ENCODE results near the gene SYNGAP1. TPM values are rescaled to one million over a fixed set of nuclear protein-coding genes. Genes with fewer than 3 reads are reported as not detected.
A peak's percentile ranks its signal among the peaks of the same experiment; 100 is the strongest.

The SYNGAP1 gene
- total and polyA plus RNA-seq, 9 of the 15 experiments (the other 6 are each of a cell fraction or from before 2014, with no cell fraction given): 0.01 to 22.8 (median 3.2) TPM

DNA sequence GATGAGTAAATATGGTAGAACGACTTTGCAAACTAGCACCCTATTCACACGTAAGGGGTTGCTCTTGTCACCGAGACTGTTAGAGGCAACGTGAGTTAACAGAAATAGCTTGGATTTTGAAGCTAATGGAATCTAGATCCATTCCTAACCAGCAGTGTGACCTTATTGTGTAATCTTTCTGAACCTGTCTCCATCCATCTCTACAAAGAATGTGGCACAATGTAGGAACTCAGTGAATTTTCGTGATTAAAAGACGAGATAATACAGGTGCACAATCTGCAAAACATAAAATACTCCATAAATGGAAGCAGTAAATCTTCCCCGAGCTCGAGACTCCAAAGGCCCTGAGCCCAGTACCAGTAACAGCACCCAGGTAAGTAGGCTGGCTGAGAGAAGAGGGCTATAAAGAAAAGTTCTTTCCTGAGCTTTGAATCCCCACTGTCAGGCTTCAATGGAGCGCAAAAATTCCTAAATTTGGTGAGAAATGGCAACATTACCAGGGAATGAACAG is 29.0 kb upstream of the SYNGAP1 start (continued):
- TF ChIP-seq GATAD2B (IDR thresholded peaks at IDR 0.05; ENCODE audit: borderline replicate concordance) (0 out of 2 replicates have a peak, but pooled peaks have one; percentile 20), NFATC3 (IDR thresholded peaks at IDR 0.05) (peak; percentile 66; the same call in 1 of the 2 replicates), KDM2B (CRISPR knock-in tag; IDR thresholded peaks at IDR 0.05) (0 out of 2 replicates have a peak, but pooled peaks have one; percentile 16), SMAD4 (CRISPR knock-in tag; conservative IDR thresholded peaks at IDR 0.05) (peak; percentile 76; the same call in 1 of the 2 replicates), ZNF79 (CRISPR knock-in tag; IDR thresholded peaks at IDR 0.05; ENCODE audit: low read depth) (0 out of 2 replicates have a peak, but pooled peaks have one; percentile 5), BRD9 (IDR thresholded peaks at IDR 0.05; ENCODE audit: low read depth, partially characterized antibody) (peak; percentile 82), E2F3 (CRISPR knock-in tag; IDR thresholded peaks at IDR 0.05) (peak; percentile 27; the same call in 1 of the 2 replicates)
- TF ChIP-seq, protein P1, sequence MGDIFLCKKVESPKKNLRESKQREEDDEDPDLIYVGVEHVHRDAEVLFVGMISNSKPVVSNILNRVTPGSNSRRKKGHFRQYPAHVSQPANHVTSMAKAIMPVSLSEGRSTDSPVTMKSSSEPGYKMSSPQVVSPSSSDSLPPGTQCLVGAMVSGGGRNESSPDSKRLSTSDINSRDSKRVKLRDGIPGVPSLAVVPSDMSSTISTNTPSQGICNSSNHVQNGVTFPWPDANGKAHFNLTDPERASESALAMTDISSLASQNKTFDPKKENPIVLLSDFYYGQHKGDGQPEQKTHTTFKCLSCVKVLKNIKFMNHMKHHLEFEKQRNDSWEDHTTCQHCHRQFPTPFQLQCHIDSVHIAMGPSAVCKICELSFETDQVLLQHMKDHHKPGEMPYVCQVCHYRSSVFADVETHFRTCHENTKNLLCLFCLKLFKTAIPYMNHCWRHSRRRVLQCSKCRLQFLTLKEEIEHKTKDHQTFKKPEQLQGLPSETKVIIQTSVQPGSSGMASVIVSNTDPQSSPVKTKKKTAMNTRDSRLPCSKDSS (IDR thresholded peaks at IDR 0.05; ENCODE audit: low read depth, partially characterized antibody): no peak
- TF ChIP-seq, protein P2, sequence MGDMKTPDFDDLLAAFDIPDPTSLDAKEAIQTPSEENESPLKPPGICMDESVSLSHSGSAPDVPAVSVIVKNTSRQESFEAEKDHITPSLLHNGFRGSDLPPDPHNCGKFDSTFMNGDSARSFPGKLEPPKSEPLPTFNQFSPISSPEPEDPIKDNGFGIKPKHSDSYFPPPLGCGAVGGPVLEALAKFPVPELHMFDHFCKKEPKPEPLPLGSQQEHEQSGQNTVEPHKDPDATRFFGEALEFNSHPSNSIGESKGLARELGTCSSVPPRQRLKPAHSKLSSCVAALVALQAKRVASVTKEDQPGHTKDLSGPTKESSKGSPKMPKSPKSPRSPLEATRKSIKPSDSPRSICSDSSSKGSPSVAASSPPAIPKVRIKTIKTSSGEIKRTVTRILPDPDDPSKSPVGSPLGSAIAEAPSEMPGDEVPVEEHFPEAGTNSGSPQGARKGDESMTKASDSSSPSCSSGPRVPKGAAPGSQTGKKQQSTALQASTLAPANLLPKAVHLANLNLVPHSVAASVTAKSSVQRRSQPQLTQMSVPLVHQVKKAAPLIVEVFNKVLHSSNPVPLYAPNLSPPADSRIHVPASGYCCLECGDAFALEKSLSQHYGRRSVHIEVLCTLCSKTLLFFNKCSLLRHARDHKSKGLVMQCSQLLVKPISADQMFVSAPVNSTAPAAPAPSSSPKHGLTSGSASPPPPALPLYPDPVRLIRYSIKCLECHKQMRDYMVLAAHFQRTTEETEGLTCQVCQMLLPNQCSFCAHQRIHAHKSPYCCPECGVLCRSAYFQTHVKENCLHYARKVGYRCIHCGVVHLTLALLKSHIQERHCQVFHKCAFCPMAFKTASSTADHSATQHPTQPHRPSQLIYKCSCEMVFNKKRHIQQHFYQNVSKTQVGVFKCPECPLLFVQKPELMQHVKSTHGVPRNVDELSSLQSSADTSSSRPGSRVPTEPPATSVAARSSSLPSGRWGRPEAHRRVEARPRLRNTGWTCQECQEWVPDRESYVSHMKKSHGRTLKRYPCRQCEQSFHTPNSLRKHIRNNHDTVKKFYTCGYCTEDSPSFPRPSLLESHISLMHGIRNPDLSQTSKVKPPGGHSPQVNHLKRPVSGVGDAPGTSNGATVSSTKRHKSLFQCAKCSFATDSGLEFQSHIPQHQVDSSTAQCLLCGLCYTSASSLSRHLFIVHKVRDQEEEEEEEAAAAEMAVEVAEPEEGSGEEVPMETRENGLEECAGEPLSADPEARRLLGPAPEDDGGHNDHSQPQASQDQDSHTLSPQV (IDR thresholded peaks at IDR 0.05): peak; percentile 98
- TF ChIP-seq, protein P3, sequence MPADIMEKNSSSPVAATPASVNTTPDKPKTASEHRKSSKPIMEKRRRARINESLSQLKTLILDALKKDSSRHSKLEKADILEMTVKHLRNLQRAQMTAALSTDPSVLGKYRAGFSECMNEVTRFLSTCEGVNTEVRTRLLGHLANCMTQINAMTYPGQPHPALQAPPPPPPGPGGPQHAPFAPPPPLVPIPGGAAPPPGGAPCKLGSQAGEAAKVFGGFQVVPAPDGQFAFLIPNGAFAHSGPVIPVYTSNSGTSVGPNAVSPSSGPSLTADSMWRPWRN (IDR thresholded peaks at IDR 0.05; ENCODE audit: low read depth): 0 out of 2 replicates have a peak, but pooled peaks have one; percentile 13
- TF ChIP-seq, protein P4, sequence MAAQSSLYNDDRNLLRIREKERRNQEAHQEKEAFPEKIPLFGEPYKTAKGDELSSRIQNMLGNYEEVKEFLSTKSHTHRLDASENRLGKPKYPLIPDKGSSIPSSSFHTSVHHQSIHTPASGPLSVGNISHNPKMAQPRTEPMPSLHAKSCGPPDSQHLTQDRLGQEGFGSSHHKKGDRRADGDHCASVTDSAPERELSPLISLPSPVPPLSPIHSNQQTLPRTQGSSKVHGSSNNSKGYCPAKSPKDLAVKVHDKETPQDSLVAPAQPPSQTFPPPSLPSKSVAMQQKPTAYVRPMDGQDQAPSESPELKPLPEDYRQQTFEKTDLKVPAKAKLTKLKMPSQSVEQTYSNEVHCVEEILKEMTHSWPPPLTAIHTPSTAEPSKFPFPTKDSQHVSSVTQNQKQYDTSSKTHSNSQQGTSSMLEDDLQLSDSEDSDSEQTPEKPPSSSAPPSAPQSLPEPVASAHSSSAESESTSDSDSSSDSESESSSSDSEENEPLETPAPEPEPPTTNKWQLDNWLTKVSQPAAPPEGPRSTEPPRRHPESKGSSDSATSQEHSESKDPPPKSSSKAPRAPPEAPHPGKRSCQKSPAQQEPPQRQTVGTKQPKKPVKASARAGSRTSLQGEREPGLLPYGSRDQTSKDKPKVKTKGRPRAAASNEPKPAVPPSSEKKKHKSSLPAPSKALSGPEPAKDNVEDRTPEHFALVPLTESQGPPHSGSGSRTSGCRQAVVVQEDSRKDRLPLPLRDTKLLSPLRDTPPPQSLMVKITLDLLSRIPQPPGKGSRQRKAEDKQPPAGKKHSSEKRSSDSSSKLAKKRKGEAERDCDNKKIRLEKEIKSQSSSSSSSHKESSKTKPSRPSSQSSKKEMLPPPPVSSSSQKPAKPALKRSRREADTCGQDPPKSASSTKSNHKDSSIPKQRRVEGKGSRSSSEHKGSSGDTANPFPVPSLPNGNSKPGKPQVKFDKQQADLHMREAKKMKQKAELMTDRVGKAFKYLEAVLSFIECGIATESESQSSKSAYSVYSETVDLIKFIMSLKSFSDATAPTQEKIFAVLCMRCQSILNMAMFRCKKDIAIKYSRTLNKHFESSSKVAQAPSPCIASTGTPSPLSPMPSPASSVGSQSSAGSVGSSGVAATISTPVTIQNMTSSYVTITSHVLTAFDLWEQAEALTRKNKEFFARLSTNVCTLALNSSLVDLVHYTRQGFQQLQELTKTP (IDR thresholded peaks at IDR 0.05; ENCODE audit: low read depth in 1 of 2, partially characterized antibody in 2 of 2): peak in 1 of 2 experiments; percentile 43
- TF ChIP-seq, protein P5, sequence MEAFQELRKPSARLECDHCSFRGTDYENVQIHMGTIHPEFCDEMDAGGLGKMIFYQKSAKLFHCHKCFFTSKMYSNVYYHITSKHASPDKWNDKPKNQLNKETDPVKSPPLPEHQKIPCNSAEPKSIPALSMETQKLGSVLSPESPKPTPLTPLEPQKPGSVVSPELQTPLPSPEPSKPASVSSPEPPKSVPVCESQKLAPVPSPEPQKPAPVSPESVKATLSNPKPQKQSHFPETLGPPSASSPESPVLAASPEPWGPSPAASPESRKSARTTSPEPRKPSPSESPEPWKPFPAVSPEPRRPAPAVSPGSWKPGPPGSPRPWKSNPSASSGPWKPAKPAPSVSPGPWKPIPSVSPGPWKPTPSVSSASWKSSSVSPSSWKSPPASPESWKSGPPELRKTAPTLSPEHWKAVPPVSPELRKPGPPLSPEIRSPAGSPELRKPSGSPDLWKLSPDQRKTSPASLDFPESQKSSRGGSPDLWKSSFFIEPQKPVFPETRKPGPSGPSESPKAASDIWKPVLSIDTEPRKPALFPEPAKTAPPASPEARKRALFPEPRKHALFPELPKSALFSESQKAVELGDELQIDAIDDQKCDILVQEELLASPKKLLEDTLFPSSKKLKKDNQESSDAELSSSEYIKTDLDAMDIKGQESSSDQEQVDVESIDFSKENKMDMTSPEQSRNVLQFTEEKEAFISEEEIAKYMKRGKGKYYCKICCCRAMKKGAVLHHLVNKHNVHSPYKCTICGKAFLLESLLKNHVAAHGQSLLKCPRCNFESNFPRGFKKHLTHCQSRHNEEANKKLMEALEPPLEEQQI (IDR thresholded peaks at IDR 0.05): peak; percentile 38; the same call in 1 of the 2 replicates
